WTC11 (cell line): Measurements from ENCODE around the gene UTP4.

Experiments
- SP1 ChIP-seq: sonication (generic); formaldehyde crosslinking; conservative IDR thresholded peaks from 2 replicates; pipeline ENCODE4 v1.8.1; 2022; ENCODE audit warnings: missing genetic modification reagents
- TF ChIP-seq, protein P1 (sequence below): fragments of 200-600 bp; IDR thresholded peaks from 2 replicates; pipeline ENCODE4 v1.8.0; 2022; ENCODE audit warnings: antibody characterized with exemption

DNA sequence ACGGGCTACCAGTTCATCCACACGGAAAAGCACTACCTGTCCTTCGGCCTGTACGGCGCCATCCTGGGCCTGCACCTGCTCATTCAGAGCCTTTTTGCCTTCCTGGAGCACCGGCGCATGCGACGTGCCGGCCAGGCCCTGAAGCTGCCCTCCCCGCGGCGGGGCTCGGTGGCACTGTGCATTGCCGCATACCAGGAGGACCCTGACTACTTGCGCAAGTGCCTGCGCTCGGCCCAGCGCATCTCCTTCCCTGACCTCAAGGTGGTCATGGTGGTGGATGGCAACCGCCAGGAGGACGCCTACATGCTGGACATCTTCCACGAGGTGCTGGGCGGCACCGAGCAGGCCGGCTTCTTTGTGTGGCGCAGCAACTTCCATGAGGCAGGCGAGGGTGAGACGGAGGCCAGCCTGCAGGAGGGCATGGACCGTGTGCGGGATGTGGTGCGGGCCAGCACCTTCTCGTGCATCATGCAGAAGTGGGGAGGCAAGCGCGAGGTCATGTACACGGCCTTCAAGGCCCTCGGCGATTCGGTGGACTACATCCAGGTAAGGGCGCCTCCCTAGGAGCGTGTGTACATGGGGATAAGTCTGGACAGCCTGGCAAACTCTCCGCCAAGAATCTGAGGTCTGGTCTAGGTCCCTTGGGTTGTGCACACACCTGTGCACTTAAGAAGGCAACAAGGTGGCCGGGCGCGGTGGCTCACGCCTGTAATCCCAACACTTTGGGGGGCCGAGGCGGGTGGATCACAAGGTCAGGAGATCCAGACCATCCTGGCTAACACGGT is 22.8 kb upstream of the UTP4 start:
- TF ChIP-seq SP1 (CRISPR knock-in tag): no peak
- TF ChIP-seq, protein P1, sequence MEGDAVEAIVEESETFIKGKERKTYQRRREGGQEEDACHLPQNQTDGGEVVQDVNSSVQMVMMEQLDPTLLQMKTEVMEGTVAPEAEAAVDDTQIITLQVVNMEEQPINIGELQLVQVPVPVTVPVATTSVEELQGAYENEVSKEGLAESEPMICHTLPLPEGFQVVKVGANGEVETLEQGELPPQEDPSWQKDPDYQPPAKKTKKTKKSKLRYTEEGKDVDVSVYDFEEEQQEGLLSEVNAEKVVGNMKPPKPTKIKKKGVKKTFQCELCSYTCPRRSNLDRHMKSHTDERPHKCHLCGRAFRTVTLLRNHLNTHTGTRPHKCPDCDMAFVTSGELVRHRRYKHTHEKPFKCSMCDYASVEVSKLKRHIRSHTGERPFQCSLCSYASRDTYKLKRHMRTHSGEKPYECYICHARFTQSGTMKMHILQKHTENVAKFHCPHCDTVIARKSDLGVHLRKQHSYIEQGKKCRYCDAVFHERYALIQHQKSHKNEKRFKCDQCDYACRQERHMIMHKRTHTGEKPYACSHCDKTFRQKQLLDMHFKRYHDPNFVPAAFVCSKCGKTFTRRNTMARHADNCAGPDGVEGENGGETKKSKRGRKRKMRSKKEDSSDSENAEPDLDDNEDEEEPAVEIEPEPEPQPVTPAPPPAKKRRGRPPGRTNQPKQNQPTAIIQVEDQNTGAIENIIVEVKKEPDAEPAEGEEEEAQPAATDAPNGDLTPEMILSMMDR: no peak
